Activated T-cell treated with anti-CD3 and anti-CD28 coated beads, Interleukin-2, amount 50 U/mL, for 24 hours (primary cell): ENCODE results near the gene MIDN.

Experiments
- DNase-seq: peaks from one replicate; pipeline ENCODE4 v3.0.0-alpha.2; 2020
- H3K27ac Mint-ChIP-seq: 2 replicates; pipeline ENCODE4 v1.8.0; 2020; ENCODE audit warnings: mild to moderate bottlenecking, mixed read lengths
- H3K27me3 Mint-ChIP-seq: 2 replicates; pipeline ENCODE4 v1.8.0; 2020; ENCODE audit warnings: mixed read lengths
- H3K36me3 Mint-ChIP-seq: 2 replicates; pipeline ENCODE4 v1.8.0; 2020; ENCODE audit warnings: low read depth, mixed read lengths
- H3K4me1 Mint-ChIP-seq: 2 replicates; pipeline ENCODE4 v1.8.0; 2020; ENCODE audit warnings: low read depth, mixed read lengths
- H3K4me3 Mint-ChIP-seq: 2 replicates; pipeline ENCODE4 v1.8.0; 2020; ENCODE audit warnings: mild to moderate bottlenecking, moderate library complexity, mixed read lengths
- H3K9me3 Mint-ChIP-seq: 2 replicates; pipeline ENCODE4 v1.8.0; 2020; ENCODE audit warnings: mixed read lengths

The MIDN gene

GRCh38 chr19:1226522-1227303, 21.7 kb upstream of the MIDN start:
- Mint-ChIP-seq H3K4me3 (no peak overlapping the region), H3K27me3 (no peaks in the 10 kb centered on the region), H3K9me3 (no peaks in the 10 kb centered on the region), H3K27ac (no peak overlapping the region), H3K36me3 (peaks cover 18% of the 10 kb centered on the region), H3K4me1 (no peaks in the 10 kb centered on the region)
- DNase-seq: no peak

- DNase-seq: no peak
- no peaks in the 10 kb centered on the region for H3K9me3 Mint-ChIP-seq
- no peak overlapping the region for H3K4me3 Mint-ChIP-seq
- no peak overlapping the region for H3K27ac Mint-ChIP-seq
- peaks cover 18% of the 10 kb centered on the region for H3K36me3 Mint-ChIP-seq
- H3K27me3 Mint-ChIP-seq: no peaks in the 10 kb centered on the region
- H3K4me1 Mint-ChIP-seq: peaks cover 3% of the 10 kb centered on the region
Observed at GRCh38 chr19:1227304-1228054, 20.9 kb upstream of the MIDN start.

- H3K4me1 Mint-ChIP-seq: peaks cover 3% of the 10 kb centered on the region
- no peak overlapping the region for H3K27ac Mint-ChIP-seq
- H3K9me3 Mint-ChIP-seq: no peaks in the 10 kb centered on the region
- peaks cover 13% of the 10 kb centered on the region for H3K36me3 Mint-ChIP-seq
- H3K27me3 Mint-ChIP-seq: no peaks in the 10 kb centered on the region
- DNase-seq: no peak
- H3K4me3 Mint-ChIP-seq: no peak overlapping the region
Observed at GRCh38 chr19:1228161-1228957, 20.0 kb upstream of the MIDN start.

GRCh38 chr19:1229056-1229923, 19.1 kb upstream of the MIDN start:
- no peak for DNase-seq
- Mint-ChIP-seq H3K4me3 (no peak overlapping the region), H3K27me3 (no peaks in the 10 kb centered on the region), H3K36me3 (peaks cover 9% of the 10 kb centered on the region), H3K4me1 (peaks cover 3% of the 10 kb centered on the region), H3K27ac (no peak overlapping the region), H3K9me3 (no peaks in the 10 kb centered on the region)

- Mint-ChIP-seq H3K9me3 (no peaks in the 10 kb centered on the region), H3K27ac (no peak overlapping the region), H3K36me3 (peaks cover 9% of the 10 kb centered on the region), H3K4me1 (peaks cover 3% of the 10 kb centered on the region), H3K27me3 (no peaks in the 10 kb centered on the region), H3K4me3 (no peak overlapping the region)
- no peak for DNase-seq
Observed at GRCh38 chr19:1229924-1230782, 18.2 kb upstream of the MIDN start.

GRCh38 chr19:1230783-1231489, 17.4 kb upstream of the MIDN start:
- Mint-ChIP-seq H3K27ac (no peak overlapping the region), H3K36me3 (peaks cover 9% of the 10 kb centered on the region), H3K27me3 (no peaks in the 10 kb centered on the region), H3K4me1 (peaks cover 3% of the 10 kb centered on the region), H3K9me3 (no peaks in the 10 kb centered on the region), H3K4me3 (no peak overlapping the region)
- no peak for DNase-seq

- Mint-ChIP-seq H3K4me3 (no peak overlapping the region), H3K9me3 (no peaks in the 10 kb centered on the region), H3K36me3 (peaks cover 8% of the 10 kb centered on the region), H3K27ac (peak overlapping the region; percentile 61), H3K4me1 (peaks cover 3% of the 10 kb centered on the region), H3K27me3 (no peaks in the 10 kb centered on the region)
- DNase-seq: no peak
Observed at GRCh38 chr19:1231729-1232637, 16.4 kb upstream of the MIDN start.

GRCh38 chr19:1232652-1233072, 15.7 kb upstream of the MIDN start:
- Mint-ChIP-seq H3K4me1 (peaks cover 3% of the 10 kb centered on the region), H3K4me3 (no peak overlapping the region), H3K9me3 (no peaks in the 10 kb centered on the region), H3K27me3 (no peaks in the 10 kb centered on the region), H3K27ac (no peak overlapping the region), H3K36me3 (peaks cover 4% of the 10 kb centered on the region)
- DNase-seq: no peak

- Mint-ChIP-seq H3K27ac (no peak overlapping the region), H3K27me3 (peaks cover under 1% of the 10 kb centered on the region), H3K9me3 (no peaks in the 10 kb centered on the region), H3K36me3 (peaks cover 1% of the 10 kb centered on the region), H3K4me1 (peaks cover 4% of the 10 kb centered on the region), H3K4me3 (no peak overlapping the region)
- DNase-seq: no peak
Observed at GRCh38 chr19:1233115-1233667, 15.2 kb upstream of the MIDN start.

GRCh38 chr19:1234051-1234954, 14.1 kb upstream of the MIDN start:
- Mint-ChIP-seq H3K4me3 (no peak overlapping the region), H3K4me1 (peaks cover 15% of the 10 kb centered on the region), H3K27me3 (peaks cover 12% of the 10 kb centered on the region), H3K36me3 (no peaks in the 10 kb centered on the region), H3K27ac (no peak overlapping the region), H3K9me3 (no peaks in the 10 kb centered on the region)
- DNase-seq: no peak

- Mint-ChIP-seq H3K27me3 (peaks cover 14% of the 10 kb centered on the region), H3K4me1 (peaks cover 21% of the 10 kb centered on the region), H3K4me3 (no peak overlapping the region), H3K27ac (no peak overlapping the region), H3K9me3 (no peaks in the 10 kb centered on the region), H3K36me3 (no peaks in the 10 kb centered on the region)
- no peak for DNase-seq
Observed at GRCh38 chr19:1234955-1235380, 13.4 kb upstream of the MIDN start.
